ENCODE data around the gene FOXP1.

- TF ChIP-seq, protein P1, sequence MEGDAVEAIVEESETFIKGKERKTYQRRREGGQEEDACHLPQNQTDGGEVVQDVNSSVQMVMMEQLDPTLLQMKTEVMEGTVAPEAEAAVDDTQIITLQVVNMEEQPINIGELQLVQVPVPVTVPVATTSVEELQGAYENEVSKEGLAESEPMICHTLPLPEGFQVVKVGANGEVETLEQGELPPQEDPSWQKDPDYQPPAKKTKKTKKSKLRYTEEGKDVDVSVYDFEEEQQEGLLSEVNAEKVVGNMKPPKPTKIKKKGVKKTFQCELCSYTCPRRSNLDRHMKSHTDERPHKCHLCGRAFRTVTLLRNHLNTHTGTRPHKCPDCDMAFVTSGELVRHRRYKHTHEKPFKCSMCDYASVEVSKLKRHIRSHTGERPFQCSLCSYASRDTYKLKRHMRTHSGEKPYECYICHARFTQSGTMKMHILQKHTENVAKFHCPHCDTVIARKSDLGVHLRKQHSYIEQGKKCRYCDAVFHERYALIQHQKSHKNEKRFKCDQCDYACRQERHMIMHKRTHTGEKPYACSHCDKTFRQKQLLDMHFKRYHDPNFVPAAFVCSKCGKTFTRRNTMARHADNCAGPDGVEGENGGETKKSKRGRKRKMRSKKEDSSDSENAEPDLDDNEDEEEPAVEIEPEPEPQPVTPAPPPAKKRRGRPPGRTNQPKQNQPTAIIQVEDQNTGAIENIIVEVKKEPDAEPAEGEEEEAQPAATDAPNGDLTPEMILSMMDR (IDR thresholded peaks at IDR 0.05; ENCODE audit: poor library complexity, severe bottlenecking): no peak
- no peak for TF ChIP-seq EZH2 (IDR thresholded peaks at IDR 0.05; ENCODE audit: borderline replicate concordance, insufficient read depth, low read length, poor library complexity, severe bottlenecking)
Observed at GRCh38 chr3:71119171-71119570, 464.4 kb downstream of the FOXP1 start.
